Measurements from ENCODE around the gene EBI3.

EBI3 gene

DNA sequence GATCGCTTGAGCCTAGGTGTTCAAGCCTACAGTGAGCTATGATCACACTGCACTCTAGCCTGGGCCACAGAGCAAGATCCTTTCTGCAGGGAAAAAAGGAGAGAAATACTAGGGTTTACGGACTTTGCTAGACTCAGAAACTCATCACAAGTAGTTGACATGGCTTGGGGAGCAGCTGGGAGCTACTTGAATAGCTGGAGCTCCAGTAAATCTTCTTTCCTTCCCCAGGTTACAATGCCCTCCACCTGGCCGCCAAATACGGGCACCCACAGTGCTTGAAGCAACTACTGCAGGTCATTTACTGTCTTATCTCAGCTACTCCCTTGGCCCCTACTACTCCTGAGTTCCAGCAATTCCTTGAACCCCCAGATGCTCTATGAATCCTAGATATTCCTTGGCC is 27.5 kb upstream of the EBI3 start:
- WGBS = 95% methylated on average over 4 of the region's 4 CpGs
- no peak overlapping the region for H3K4me2 ChIP-seq (ENCODE audit: low read length, poor library complexity, severe bottlenecking)
- peaks cover 3% of the 10 kb centered on the region for H3K4me1 ChIP-seq (ENCODE audit: control insufficient read depth, insufficient read depth, low read depth, low read length)
- no peak overlapping the region for H3K4me3 ChIP-seq (ENCODE audit: insufficient read depth in 1 of 2, low read depth in 1 of 2, low read length in 2 of 2)
- H4K91ac ChIP-seq (ENCODE audit: low read length) = no peak overlapping the region
- H3K18ac ChIP-seq (ENCODE audit: low read depth in 1 of 2, low read length in 2 of 2) = no peak overlapping the region
- no peak overlapping the region for H3K14ac ChIP-seq (ENCODE audit: low read length in 2 of 2)
- H3K36me3 ChIP-seq (ENCODE audit: control insufficient read depth in 1 of 2, insufficient read depth in 2 of 2, low read depth in 1 of 2, low read length in 2 of 2) = no peaks in the 10 kb centered on the region
- H2BK120ac ChIP-seq (ENCODE audit: low read depth, low read length) = no peak overlapping the region
- no peak overlapping the region for H3K9ac ChIP-seq (ENCODE audit: low read length)
- H2BK15ac ChIP-seq (ENCODE audit: low read depth, poor library complexity, severe bottlenecking) = no peak overlapping the region
- no peak overlapping the region for H4K8ac ChIP-seq (ENCODE audit: low read length)
- no peak overlapping the region for H3K27ac ChIP-seq (ENCODE audit: low read length, poor library complexity, severe bottlenecking)
- no peak for DNase-seq
- H2AFZ ChIP-seq (ENCODE audit: low read depth, low read length) = no peak overlapping the region
- no peak overlapping the region for H2BK12ac ChIP-seq (ENCODE audit: low read length in 2 of 2)
- H3K9me3 ChIP-seq (ENCODE audit: control insufficient read depth, low read length) = peaks cover 7% of the 10 kb centered on the region
- H3K27me3 ChIP-seq (ENCODE audit: control insufficient read depth in 1 of 2, insufficient read depth in 1 of 2, low read length in 2 of 2) = peaks cover 45 to 50% of the 10 kb centered on the region in 2 experiments
- H3K4ac ChIP-seq (ENCODE audit: low read depth in 1 of 2, low read length in 2 of 2) = no peak overlapping the region
- no peaks in the 10 kb centered on the region for H3K79me1 ChIP-seq (replicated peaks; ENCODE audit: low read length, poor library complexity, severe bottlenecking)
- H2AK5ac ChIP-seq (ENCODE audit: low read length, severe bottlenecking) = no peak overlapping the region
- H3K23ac ChIP-seq (ENCODE audit: low read length in 2 of 2) = no peak overlapping the region
- no peak overlapping the region for H2BK5ac ChIP-seq (ENCODE audit: low read depth, low read length, poor library complexity, severe bottlenecking)

GRCh38 chr19:4206818-4207484 is 22.4 kb upstream of the EBI3 start:
- no peak overlapping the region for H3K4me2 ChIP-seq (ENCODE audit: low read length, poor library complexity, severe bottlenecking)
- DNase-seq = peak; percentile 63
- peaks cover under 1 to 3% of the 10 kb centered on the region in 2 experiments for H3K27me3 ChIP-seq (ENCODE audit: control insufficient read depth in 1 of 2, insufficient read depth in 1 of 2, low read length in 2 of 2)
- 90% methylated on average over 9 of the region's 10 CpGs for WGBS
- H3K4ac ChIP-seq (ENCODE audit: low read depth in 1 of 2, low read length in 2 of 2) = no peak overlapping the region
- H2BK120ac ChIP-seq (ENCODE audit: low read depth, low read length) = no peak overlapping the region
- H4K91ac ChIP-seq (ENCODE audit: low read length) = no peak overlapping the region
- H2AK5ac ChIP-seq (ENCODE audit: low read length, severe bottlenecking) = no peak overlapping the region
- H2BK15ac ChIP-seq (ENCODE audit: low read depth, poor library complexity, severe bottlenecking) = no peak overlapping the region
- H2BK12ac ChIP-seq (ENCODE audit: low read length in 2 of 2) = no peak overlapping the region
- H3K18ac ChIP-seq (ENCODE audit: low read depth in 1 of 2, low read length in 2 of 2) = no peak overlapping the region
- no peak overlapping the region for H3K27ac ChIP-seq (ENCODE audit: low read length, poor library complexity, severe bottlenecking)
- H3K4me1 ChIP-seq (ENCODE audit: control insufficient read depth, insufficient read depth, low read depth, low read length) = peaks cover 9% of the 10 kb centered on the region
- no peaks in the 10 kb centered on the region for H3K79me1 ChIP-seq (replicated peaks; ENCODE audit: low read length, poor library complexity, severe bottlenecking)
- no peak overlapping the region for H3K23ac ChIP-seq (ENCODE audit: low read length in 2 of 2)
- no peak overlapping the region for H2BK5ac ChIP-seq (ENCODE audit: low read depth, low read length, poor library complexity, severe bottlenecking)
- H3K4me3 ChIP-seq (ENCODE audit: insufficient read depth in 1 of 2, low read depth in 1 of 2, low read length in 2 of 2) = no peak overlapping the region
- H4K8ac ChIP-seq (ENCODE audit: low read length) = no peak overlapping the region
- no peaks in the 10 kb centered on the region for H3K9me3 ChIP-seq (ENCODE audit: control insufficient read depth, low read length)
- no peak overlapping the region for H2AFZ ChIP-seq (ENCODE audit: low read depth, low read length)
- no peak overlapping the region for H3K14ac ChIP-seq (ENCODE audit: low read length in 2 of 2)
- no peaks in the 10 kb centered on the region for H3K36me3 ChIP-seq (ENCODE audit: control insufficient read depth in 1 of 2, insufficient read depth in 2 of 2, low read depth in 1 of 2, low read length in 2 of 2)
- H3K9ac ChIP-seq (ENCODE audit: low read length) = no peak overlapping the region

- Histone ChIP-seq H3K4me2 (ENCODE audit: low read length, poor library complexity, severe bottlenecking) (no peak overlapping the region), H2BK12ac (ENCODE audit: low read length in 2 of 2) (no peak overlapping the region), H3K14ac (ENCODE audit: low read length in 2 of 2) (no peak overlapping the region), H3K9ac (ENCODE audit: low read length) (peak overlapping the region; percentile 4), H3K9me3 (ENCODE audit: control insufficient read depth, low read length) (no peaks in the 10 kb centered on the region), H3K4me3 (ENCODE audit: insufficient read depth in 1 of 2, low read depth in 1 of 2, low read length in 2 of 2) (no peak overlapping the region), H3K23ac (ENCODE audit: low read length in 2 of 2) (no peak overlapping the region), H4K8ac (ENCODE audit: low read length) (no peak overlapping the region), H2AK5ac (ENCODE audit: low read length, severe bottlenecking) (no peak overlapping the region), H3K27me3 (ENCODE audit: control insufficient read depth in 1 of 2, insufficient read depth in 1 of 2, low read length in 2 of 2) (peaks cover 0 to 13% of the 10 kb centered on the region in 2 experiments), H3K27ac (ENCODE audit: low read length, poor library complexity, severe bottlenecking) (no peak overlapping the region), H3K4ac (ENCODE audit: low read depth in 1 of 2, low read length in 2 of 2) (no peak overlapping the region), H4K91ac (ENCODE audit: low read length) (no peak overlapping the region), H2BK5ac (ENCODE audit: low read depth, low read length, poor library complexity, severe bottlenecking) (no peak overlapping the region), H3K18ac (ENCODE audit: low read depth in 1 of 2, low read length in 2 of 2) (no peak overlapping the region), H2BK15ac (ENCODE audit: low read depth, poor library complexity, severe bottlenecking) (no peak overlapping the region), H2BK120ac (ENCODE audit: low read depth, low read length) (no peak overlapping the region), H2AFZ (ENCODE audit: low read depth, low read length) (no peak overlapping the region), H3K4me1 (ENCODE audit: control insufficient read depth, insufficient read depth, low read depth, low read length) (peaks cover 15% of the 10 kb centered on the region), H3K79me1 (replicated peaks; ENCODE audit: low read length, poor library complexity, severe bottlenecking) (no peaks in the 10 kb centered on the region), H3K36me3 (ENCODE audit: control insufficient read depth in 1 of 2, insufficient read depth in 2 of 2, low read depth in 1 of 2, low read length in 2 of 2) (no peaks in the 10 kb centered on the region)
- WGBS = 72% methylated on average over 11 of the region's 13 CpGs
- peak; percentile 39 for DNase-seq
Observed at GRCh38 chr19:4208385-4209094, 20.8 kb upstream of the EBI3 start.

GRCh38 chr19:4210166-4210731 is 19.1 kb upstream of the EBI3 start:
- WGBS = 87% methylated on average over 13 of the region's 15 CpGs
- H3K27me3 ChIP-seq (ENCODE audit: control insufficient read depth in 1 of 2, insufficient read depth in 1 of 2, low read length in 2 of 2) = peaks cover 0 to 21% of the 10 kb centered on the region in 2 experiments

More at GRCh38 chr19:4210166-4210731, 19.1 kb upstream of the EBI3 start:
- H2AK5ac ChIP-seq (ENCODE audit: low read length, severe bottlenecking) = no peak overlapping the region
- H2BK12ac ChIP-seq (ENCODE audit: low read length in 2 of 2) = no peak overlapping the region
- H3K9ac ChIP-seq (ENCODE audit: low read length) = no peak overlapping the region
- no peak overlapping the region for H3K23ac ChIP-seq (ENCODE audit: low read length in 2 of 2)
- no peaks in the 10 kb centered on the region for H3K9me3 ChIP-seq (ENCODE audit: control insufficient read depth, low read length)
- no peak overlapping the region for H3K4ac ChIP-seq (ENCODE audit: low read depth in 1 of 2, low read length in 2 of 2)
- H4K8ac ChIP-seq (ENCODE audit: low read length) = no peak overlapping the region
- no peak overlapping the region for H4K91ac ChIP-seq (ENCODE audit: low read length)
- H3K36me3 ChIP-seq (ENCODE audit: control insufficient read depth in 1 of 2, insufficient read depth in 2 of 2, low read depth in 1 of 2, low read length in 2 of 2) = no peaks in the 10 kb centered on the region
- no peak overlapping the region for H3K18ac ChIP-seq (ENCODE audit: low read depth in 1 of 2, low read length in 2 of 2)
- no peak overlapping the region for H3K4me2 ChIP-seq (ENCODE audit: low read length, poor library complexity, severe bottlenecking)
- H2BK120ac ChIP-seq (ENCODE audit: low read depth, low read length) = no peak overlapping the region
- H3K4me1 ChIP-seq (ENCODE audit: control insufficient read depth, insufficient read depth, low read depth, low read length) = peaks cover 15% of the 10 kb centered on the region
- H3K4me3 ChIP-seq (ENCODE audit: insufficient read depth in 1 of 2, low read depth in 1 of 2, low read length in 2 of 2) = no peak overlapping the region
- no peak overlapping the region for H2BK5ac ChIP-seq (ENCODE audit: low read depth, low read length, poor library complexity, severe bottlenecking)
- H2AFZ ChIP-seq (ENCODE audit: low read depth, low read length) = no peak overlapping the region
- no peaks in the 10 kb centered on the region for H3K79me1 ChIP-seq (replicated peaks; ENCODE audit: low read length, poor library complexity, severe bottlenecking)
- H3K27ac ChIP-seq (ENCODE audit: low read length, poor library complexity, severe bottlenecking) = no peak overlapping the region
- no peak overlapping the region for H2BK15ac ChIP-seq (ENCODE audit: low read depth, poor library complexity, severe bottlenecking)
- no peak overlapping the region for H3K14ac ChIP-seq (ENCODE audit: low read length in 2 of 2)
- DNase-seq = no peak
